Gastroesophageal sphincter (tissue), 4 donors: ENCODE measurements around the gene FBXO31. TPM values are rescaled to one million over a fixed set of nuclear protein-coding genes. Genes with fewer than 3 reads are reported as not detected.

ENCODE experiments used
- ATAC-seq: fragments of 150-250 bp; one replicate; pipeline ENCODE4 v1.9.1; 2016; ENCODE audit warnings: mild to moderate bottlenecking, moderate library complexity
- H3K27ac ChIP-seq, 4 donors: fragments of 200-600 bp; sonication (generic) in 3 of 4; 1 replicate in 3 of 4; 2 replicates in 1 of 4; pipeline ENCODE4 v1.5.1; 2016 to 2019
- H3K27me3 ChIP-seq: fragments of 200-600 bp; sonication (generic); one replicate; pipeline ENCODE4 v1.5.1; 2019
- H3K36me3 ChIP-seq, 2 donors: fragments of 200-600 bp; sonication (generic); one replicate each; pipeline ENCODE4 v1.5.1; 2019; ENCODE audit warnings: control low read depth in 1 of 2
- H3K4me1 ChIP-seq, 3 donors: fragments of 200-600 bp; sonication (generic); 1 replicate in 2 of 3; 2 replicates in 1 of 3; pipeline ENCODE4 v1.5.1; 2016 to 2019; ENCODE audit warnings: control low read depth in 2 of 3
- H3K4me3 ChIP-seq, 2 donors: fragments of 200-600 bp; sonication (generic); one replicate each; pipeline ENCODE4 v1.5.1; 2019; ENCODE audit warnings: mild to moderate bottlenecking in 1 of 2, moderate library complexity in 1 of 2
- H3K9me3 ChIP-seq, 3 donors: fragments of 200-600 bp; sonication (generic); one replicate each; pipeline ENCODE4 v1.5.1; 2017 to 2019; ENCODE audit warnings: control low read depth in 2 of 3
- EP300 ChIP-seq: sonication (generic); formaldehyde crosslinking; IDR thresholded peaks from one replicate; pipeline ENCODE4 v1.6.1; 2017; ENCODE audit warnings: antibody characterized with exemption, mild to moderate bottlenecking
- POLR2A ChIP-seq, 2 donors: fragments of 450-650 bp; IDR thresholded peaks; one replicate each; pipeline ENCODE4 v1.6.1; 2017; ENCODE audit warnings: antibody characterized with exemption in 2 of 2, mild to moderate bottlenecking in 2 of 2, moderate library complexity in 1 of 2
- POLR2AphosphoS5 ChIP-seq: sonication (generic); formaldehyde crosslinking; IDR thresholded peaks from one replicate; pipeline ENCODE4 v1.6.1; 2017; ENCODE audit warnings: antibody characterized with exemption
- WGBS, 2 donors: methylation state at CpG; one replicate each; pipeline ENCODE4 v1.1.5; 2018; ENCODE audit warnings: low coverage in 1 of 2; 5-methylcytosine and 5-hydroxymethylcytosine counted together
- total RNA-seq, 4 donors: library from RNA; depleted of rRNA; stranded (reverse); fragments of >200 nt; gene quantifications; one replicate each; pipeline ENCODE4 v1.1.0, GENCODE V29; 2016
- TF ChIP-seq, protein P1 (sequence below), 4 experiments: fragments of 200-600 bp in 2 of 4; fragments of 450-650 bp in 2 of 4; sonication (generic) in 1 of 4; IDR thresholded peaks; one replicate each; pipeline ENCODE4 v1.5.1; 2017 to 2019; ENCODE audit warnings: antibody characterized with exemption in 4 of 4, mild to moderate bottlenecking in 2 of 4, moderate library complexity in 2 of 4

The FBXO31 gene
- total RNA-seq, 4 donors from 2014 or later: 69.2 to 141 (median 85.1) TPM

DNA sequence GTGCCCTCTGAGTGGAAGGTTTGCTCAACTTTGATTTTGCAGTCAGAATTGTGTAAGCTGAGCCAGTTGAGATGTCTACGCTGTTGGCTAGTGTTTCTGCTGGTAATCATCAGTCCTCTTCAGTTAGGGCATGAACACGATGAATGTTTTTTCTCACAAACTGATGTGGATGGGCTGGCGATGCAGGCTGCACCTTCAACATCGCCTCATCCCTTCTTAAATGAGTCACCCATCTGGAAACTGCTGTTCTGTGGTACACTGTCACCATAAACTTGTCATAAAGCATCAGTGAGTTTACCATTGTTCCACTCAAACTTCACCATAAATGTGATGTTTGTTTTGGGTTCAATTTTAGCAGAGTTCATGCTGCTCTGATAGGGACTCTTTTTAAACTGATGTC is 74.8 kb downstream of the FBXO31 start:
- H3K4me3 ChIP-seq: no peak overlapping the region
- peaks cover 10% of the 10 kb centered on the region for H3K27me3 ChIP-seq
- TF ChIP-seq, protein P1, sequence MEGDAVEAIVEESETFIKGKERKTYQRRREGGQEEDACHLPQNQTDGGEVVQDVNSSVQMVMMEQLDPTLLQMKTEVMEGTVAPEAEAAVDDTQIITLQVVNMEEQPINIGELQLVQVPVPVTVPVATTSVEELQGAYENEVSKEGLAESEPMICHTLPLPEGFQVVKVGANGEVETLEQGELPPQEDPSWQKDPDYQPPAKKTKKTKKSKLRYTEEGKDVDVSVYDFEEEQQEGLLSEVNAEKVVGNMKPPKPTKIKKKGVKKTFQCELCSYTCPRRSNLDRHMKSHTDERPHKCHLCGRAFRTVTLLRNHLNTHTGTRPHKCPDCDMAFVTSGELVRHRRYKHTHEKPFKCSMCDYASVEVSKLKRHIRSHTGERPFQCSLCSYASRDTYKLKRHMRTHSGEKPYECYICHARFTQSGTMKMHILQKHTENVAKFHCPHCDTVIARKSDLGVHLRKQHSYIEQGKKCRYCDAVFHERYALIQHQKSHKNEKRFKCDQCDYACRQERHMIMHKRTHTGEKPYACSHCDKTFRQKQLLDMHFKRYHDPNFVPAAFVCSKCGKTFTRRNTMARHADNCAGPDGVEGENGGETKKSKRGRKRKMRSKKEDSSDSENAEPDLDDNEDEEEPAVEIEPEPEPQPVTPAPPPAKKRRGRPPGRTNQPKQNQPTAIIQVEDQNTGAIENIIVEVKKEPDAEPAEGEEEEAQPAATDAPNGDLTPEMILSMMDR (IDR thresholded peaks at IDR 0.05): no peak
- TF ChIP-seq POLR2A (IDR thresholded peaks at IDR 0.05) (no peak), EP300 (no peak), POLR2AphosphoS5 (no peak)
- peaks cover 0 to 4% (median 0%) of the 10 kb centered on the region in 3 donors for H3K4me1 ChIP-seq
- no peak for ATAC-seq
- H3K9me3 ChIP-seq: peaks cover 0 to 12% (median 0%) of the 10 kb centered on the region in 3 donors
- H3K36me3 ChIP-seq: no peaks in the 10 kb centered on the region
- 68 to 76% methylated on average over 4 of the region's 4 CpGs for WGBS, 2 donors
- H3K27ac ChIP-seq: no peak overlapping the region

GRCh38 chr16:87306516-87306915 is 77.1 kb downstream of the FBXO31 start:
- WGBS, 2 donors: 49 to 61% methylated on average over 3 of the region's 3 CpGs
- H3K9me3 ChIP-seq: peaks cover 0 to 12% (median 0%) of the 10 kb centered on the region in 3 donors
- no peak overlapping the region for H3K27ac ChIP-seq
- H3K4me3 ChIP-seq: no peak overlapping the region
- H3K36me3 ChIP-seq: no peaks in the 10 kb centered on the region
- no peak for ATAC-seq
- TF ChIP-seq, protein P1 (IDR thresholded peaks at IDR 0.05): no peak
- no peak for TF ChIP-seq EP300
- no peak for TF ChIP-seq POLR2A (IDR thresholded peaks at IDR 0.05)
- TF ChIP-seq POLR2AphosphoS5: no peak
- H3K27me3 ChIP-seq: peaks cover 10% of the 10 kb centered on the region
- peaks cover 0 to 4% (median 0%) of the 10 kb centered on the region in 3 donors for H3K4me1 ChIP-seq

DNA sequence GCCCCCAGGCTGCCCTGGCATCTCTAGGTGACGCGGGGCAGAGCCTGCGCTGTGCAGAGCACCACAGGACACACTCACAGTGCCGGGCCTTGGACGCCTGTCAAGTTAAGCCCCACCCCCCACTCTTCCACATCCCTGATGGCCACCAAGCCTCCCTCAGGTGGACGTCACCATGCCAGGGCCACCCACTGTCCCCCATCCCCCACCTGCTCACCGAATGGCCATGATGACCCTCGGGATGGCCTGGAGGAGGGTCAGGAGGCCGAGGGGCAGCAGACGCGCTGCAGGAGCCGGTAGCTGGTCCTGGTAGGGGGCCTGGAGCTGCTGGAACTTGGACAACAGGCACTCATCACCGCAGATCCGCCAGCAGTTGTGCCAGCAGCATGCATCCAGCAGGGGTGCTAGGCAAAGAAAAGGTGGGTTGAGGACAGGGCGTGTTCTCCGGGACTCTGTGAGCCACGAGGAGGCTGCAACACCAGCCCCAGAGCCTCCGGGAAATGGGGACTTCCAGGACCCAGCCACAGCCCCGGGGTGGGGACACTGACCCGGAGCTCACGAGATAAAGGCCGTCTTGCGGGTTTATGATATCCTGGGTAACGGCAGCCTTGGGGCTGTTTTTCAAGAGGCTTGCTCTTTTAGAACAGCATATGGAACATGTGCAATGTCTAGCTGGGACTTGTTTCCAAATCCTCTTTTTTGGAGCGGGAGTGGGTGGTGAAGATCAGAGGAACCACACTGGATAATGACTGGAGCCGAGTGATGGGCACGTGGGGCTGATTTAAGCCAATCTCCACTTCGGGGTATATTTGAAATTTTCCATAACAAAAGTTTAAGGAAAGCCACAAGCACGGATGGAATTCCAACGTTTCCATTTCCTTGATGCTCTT is 77.8 kb downstream of the FBXO31 start:
- no peak overlapping the region for H3K4me3 ChIP-seq
- ATAC-seq: no peak
- no peak overlapping the region for H3K27ac ChIP-seq
- 32 to 73% methylated on average over 10 to 11 of the region's 30 CpGs for WGBS, 2 donors
- peaks cover 0 to 4% (median 0%) of the 10 kb centered on the region in 3 donors for H3K4me1 ChIP-seq
- TF ChIP-seq, protein P1 (IDR thresholded peaks at IDR 0.05): no peak
- TF ChIP-seq EP300: no peak
- no peak for TF ChIP-seq POLR2A (IDR thresholded peaks at IDR 0.05)
- no peak for TF ChIP-seq POLR2AphosphoS5
- H3K36me3 ChIP-seq: no peaks in the 10 kb centered on the region
- peaks cover 10% of the 10 kb centered on the region for H3K27me3 ChIP-seq
- peaks cover 0 to 12% (median 0%) of the 10 kb centered on the region in 3 donors for H3K9me3 ChIP-seq

- Histone ChIP-seq H3K36me3 (no peaks in the 10 kb centered on the region), H3K4me1 (peaks cover 0 to 4% (median 0%) of the 10 kb centered on the region in 3 donors), H3K9me3 (peaks cover 0 to 12% (median 0%) of the 10 kb centered on the region in 3 donors), H3K4me3 (no peak overlapping the region), H3K27me3 (peaks cover 10% of the 10 kb centered on the region), H3K27ac (no peak overlapping the region)
- 58% methylated on average over 10 of the region's 10 CpGs; no CpG with 5 or more reads in 1 of the 2 donors for WGBS, 2 donors
- no peak for TF ChIP-seq POLR2A (IDR thresholded peaks at IDR 0.05)
- TF ChIP-seq EP300: no peak
- no peak for TF ChIP-seq POLR2AphosphoS5
- TF ChIP-seq, protein P1 (IDR thresholded peaks at IDR 0.05): no peak
- ATAC-seq: no peak
Measured at GRCh38 chr16:87304951-87305350, 78.6 kb downstream of the FBXO31 start.
